Measurements from ENCODE around the gene PAK3.

GRCh38 chrX:111090458-111090857 lies 5.5 kb upstream of the PAK3 start:
- TF ChIP-seq SP1 (IDR thresholded peaks at IDR 0.05) (no peak), CTCF (IDR thresholded peaks at IDR 0.05; ENCODE audit: low read depth, low read length, missing input control) (no peak), MAX (IDR thresholded peaks at IDR 0.05) (no peak), YY1 (IDR thresholded peaks at IDR 0.05) (no peak), REST (IDR thresholded peaks at IDR 0.05) (no peak)
